PFSK-1 (cell line): ENCODE results near the gene MBD5.

Source experiments
- FOXP2 ChIP-seq: optimal IDR thresholded peaks from 2 replicates; pipeline ENCODE3; 2011; ENCODE audit warnings: borderline replicate concordance, control low read depth, inconsistent platforms; ENCODE audit not compliant: insufficient read depth; ENCODE audit errors: extremely low read length, extremely low read depth
- POLR2AphosphoS5 ChIP-seq: IDR thresholded peaks from 2 replicates; pipeline ENCODE4 v1.6.1; 2012; ENCODE audit warnings: low read depth, mild to moderate bottlenecking, control low read depth, low read length, moderate library complexity
- REST ChIP-seq, 2 experiments: IDR thresholded peaks; 2 replicates each; pipeline versions ENCODE4 v1.6.1 to v1.8.0; 2011 to 2012; ENCODE audit warnings: low read depth in 2 of 2, low read length in 2 of 2, control low read depth in 1 of 2, inconsistent platforms in 1 of 2, mild to moderate bottlenecking in 1 of 2, moderate library complexity in 1 of 2; ENCODE audit not compliant: insufficient read depth in 1 of 2
- SIN3A ChIP-seq: IDR thresholded peaks from 2 replicates; pipeline ENCODE4 v1.6.1; 2012; ENCODE audit warnings: mild to moderate bottlenecking, low read length, moderate library complexity, borderline replicate concordance; ENCODE audit not compliant: insufficient read depth
- TAF1 ChIP-seq: IDR thresholded peaks from 2 replicates; pipeline ENCODE4 v1.6.1; 2012; ENCODE audit warnings: low read length, control low read depth, borderline replicate concordance; ENCODE audit not compliant: insufficient read depth

GRCh38 chr2:148162871-148163270 lies 142.0 kb downstream of the MBD5 start:
- TF ChIP-seq POLR2AphosphoS5 (no peak), REST (IDR thresholded peaks at IDR 0.05; ENCODE audit: insufficient read depth in 1 of 2, low read depth in 2 of 2, low read length in 2 of 2) (no peak), SIN3A (no peak), FOXP2 (no peak), TAF1 (no peak)
